ENCODE data around the gene CCDC83. TPM values are rescaled to one million over a fixed set of nuclear protein-coding genes. Genes with fewer than 3 reads are reported as not detected.

The CCDC83 gene
- total RNA-seq (ENCODE audit: unreplicated experiment): not detected
- long read RNA-seq, partial matches to known transcripts: 0 of 1 reads
- long read RNA-seq, other reads (novel, unspliced or antisense): 1 of 1 reads

DNA sequence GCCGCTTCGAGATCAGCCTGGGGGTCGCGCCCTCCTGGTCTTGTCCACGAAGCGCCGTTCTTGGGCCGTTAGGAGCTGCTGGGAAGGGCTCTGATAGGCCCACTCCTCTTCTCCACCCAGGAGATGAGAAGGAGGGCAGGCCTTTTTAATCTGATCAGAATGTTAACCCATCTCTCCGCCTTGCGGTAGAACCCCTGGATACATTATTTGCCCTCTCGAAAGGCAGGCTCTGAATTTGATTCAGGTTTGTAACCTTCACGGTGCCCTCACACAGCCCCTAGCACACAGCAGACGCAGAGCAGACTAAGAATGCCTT is at the start of gene CCDC83:
Gene CCDC83, plus strand, starts transcription at position 43 of the 316 bp plus-strand sequence. CDS start 9,741 bp downstream, outside the sequence.
- TF ChIP-seq, protein P1, sequence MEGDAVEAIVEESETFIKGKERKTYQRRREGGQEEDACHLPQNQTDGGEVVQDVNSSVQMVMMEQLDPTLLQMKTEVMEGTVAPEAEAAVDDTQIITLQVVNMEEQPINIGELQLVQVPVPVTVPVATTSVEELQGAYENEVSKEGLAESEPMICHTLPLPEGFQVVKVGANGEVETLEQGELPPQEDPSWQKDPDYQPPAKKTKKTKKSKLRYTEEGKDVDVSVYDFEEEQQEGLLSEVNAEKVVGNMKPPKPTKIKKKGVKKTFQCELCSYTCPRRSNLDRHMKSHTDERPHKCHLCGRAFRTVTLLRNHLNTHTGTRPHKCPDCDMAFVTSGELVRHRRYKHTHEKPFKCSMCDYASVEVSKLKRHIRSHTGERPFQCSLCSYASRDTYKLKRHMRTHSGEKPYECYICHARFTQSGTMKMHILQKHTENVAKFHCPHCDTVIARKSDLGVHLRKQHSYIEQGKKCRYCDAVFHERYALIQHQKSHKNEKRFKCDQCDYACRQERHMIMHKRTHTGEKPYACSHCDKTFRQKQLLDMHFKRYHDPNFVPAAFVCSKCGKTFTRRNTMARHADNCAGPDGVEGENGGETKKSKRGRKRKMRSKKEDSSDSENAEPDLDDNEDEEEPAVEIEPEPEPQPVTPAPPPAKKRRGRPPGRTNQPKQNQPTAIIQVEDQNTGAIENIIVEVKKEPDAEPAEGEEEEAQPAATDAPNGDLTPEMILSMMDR (IDR thresholded peaks at IDR 0.05; ENCODE audit: unreplicated experiment): no peak
- peaks cover 8% of the 10 kb centered on the region for H3K36me3 Mint-ChIP-seq (ENCODE audit: low read depth, unreplicated experiment)
- no peaks in the 10 kb centered on the region for H3K9me3 Mint-ChIP-seq (ENCODE audit: unreplicated experiment)
- H3K4me3 Mint-ChIP-seq (ENCODE audit: unreplicated experiment): peak within 1 kb of the TSS; percentile 89
- peak within 1 kb of the TSS; percentile 82 for H3K27ac Mint-ChIP-seq (ENCODE audit: unreplicated experiment)
- no peak for DNase-seq (ENCODE audit: low spot score)
- H3K4me1 Mint-ChIP-seq (ENCODE audit: unreplicated experiment): peaks cover 12% of the 10 kb centered on the region
- H3K27me3 Mint-ChIP-seq (ENCODE audit: unreplicated experiment): peaks cover 3% of the 10 kb centered on the region

GRCh38 chr11:85805387-85805786 is 49.8 kb upstream of the CCDC83 start:
- H3K36me3 Mint-ChIP-seq (ENCODE audit: low read depth, unreplicated experiment): no peaks in the 10 kb centered on the region
- TF ChIP-seq, protein P1 (IDR thresholded peaks at IDR 0.05; ENCODE audit: unreplicated experiment): no peak
- H3K4me1 Mint-ChIP-seq (ENCODE audit: unreplicated experiment): peaks cover 4% of the 10 kb centered on the region
- no peak for DNase-seq (ENCODE audit: low spot score)
- no peak overlapping the region for H3K4me3 Mint-ChIP-seq (ENCODE audit: unreplicated experiment)
- peaks cover 8% of the 10 kb centered on the region for H3K27me3 Mint-ChIP-seq (ENCODE audit: unreplicated experiment)
- no peaks in the 10 kb centered on the region for H3K9me3 Mint-ChIP-seq (ENCODE audit: unreplicated experiment)
- H3K27ac Mint-ChIP-seq (ENCODE audit: unreplicated experiment): no peak overlapping the region

- no peak overlapping the region for H3K27ac Mint-ChIP-seq (ENCODE audit: unreplicated experiment)
- peaks cover 7% of the 10 kb centered on the region for H3K4me1 Mint-ChIP-seq (ENCODE audit: unreplicated experiment)
- DNase-seq (ENCODE audit: low spot score): no peak
- H3K27me3 Mint-ChIP-seq (ENCODE audit: unreplicated experiment): peaks cover 9% of the 10 kb centered on the region
- H3K9me3 Mint-ChIP-seq (ENCODE audit: unreplicated experiment): no peaks in the 10 kb centered on the region
- TF ChIP-seq, protein P1 (IDR thresholded peaks at IDR 0.05; ENCODE audit: unreplicated experiment): no peak
- no peak overlapping the region for H3K4me3 Mint-ChIP-seq (ENCODE audit: unreplicated experiment)
- H3K36me3 Mint-ChIP-seq (ENCODE audit: low read depth, unreplicated experiment): no peaks in the 10 kb centered on the region
These were observed 49.2 kb upstream of the CCDC83 start for GRCh38 chr11:85806016-85806415.

DNA sequence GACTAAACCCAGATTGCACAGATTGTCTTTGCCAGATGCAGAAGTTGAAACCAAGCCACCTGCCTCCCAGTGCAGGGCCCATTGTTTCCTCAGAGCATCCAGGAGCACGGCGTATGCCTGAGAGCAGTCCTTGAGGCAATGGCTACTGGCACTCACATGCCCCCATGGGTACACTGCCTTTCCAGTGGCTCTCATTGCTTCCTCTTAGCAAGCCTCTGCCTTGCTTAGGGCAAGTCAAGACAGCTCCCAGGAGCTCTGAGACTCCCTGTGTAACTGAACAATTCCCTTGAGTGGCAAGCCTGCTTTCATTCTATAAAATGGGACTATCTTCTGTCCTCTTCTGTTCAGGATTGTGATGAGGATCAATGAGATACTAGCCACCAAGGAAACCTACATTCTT is 48.3 kb upstream of the CCDC83 start:
- DNase-seq (ENCODE audit: low spot score): no peak
- peaks cover 12% of the 10 kb centered on the region for H3K27me3 Mint-ChIP-seq (ENCODE audit: unreplicated experiment)
- H3K9me3 Mint-ChIP-seq (ENCODE audit: unreplicated experiment): no peaks in the 10 kb centered on the region
- TF ChIP-seq, protein P1 (IDR thresholded peaks at IDR 0.05; ENCODE audit: unreplicated experiment): no peak
- no peak overlapping the region for H3K4me3 Mint-ChIP-seq (ENCODE audit: unreplicated experiment)
- peaks cover 10% of the 10 kb centered on the region for H3K4me1 Mint-ChIP-seq (ENCODE audit: unreplicated experiment)
- no peaks in the 10 kb centered on the region for H3K36me3 Mint-ChIP-seq (ENCODE audit: low read depth, unreplicated experiment)
- no peak overlapping the region for H3K27ac Mint-ChIP-seq (ENCODE audit: unreplicated experiment)

DNA sequence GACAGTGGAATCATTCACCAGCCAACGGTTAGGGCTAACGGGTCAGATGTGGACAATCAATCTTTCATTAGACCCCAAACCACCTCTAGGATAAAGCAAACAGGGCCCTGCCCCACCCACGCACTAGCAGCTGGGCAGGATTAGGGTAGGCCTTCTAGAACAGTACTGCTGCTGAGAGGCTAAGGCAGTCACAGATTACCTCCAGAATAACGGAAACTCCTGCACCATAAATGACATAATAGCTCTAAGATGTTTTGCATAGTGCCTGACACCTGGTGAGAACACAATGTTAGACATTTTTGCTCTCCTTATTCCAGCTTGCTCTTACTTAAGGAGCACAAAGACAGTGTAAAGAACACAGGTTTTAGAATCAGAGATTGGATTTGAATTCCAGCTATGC is 46.0 kb upstream of the CCDC83 start:
- no peaks in the 10 kb centered on the region for H3K9me3 Mint-ChIP-seq (ENCODE audit: unreplicated experiment)
- no peak for DNase-seq (ENCODE audit: low spot score)
- peaks cover 13% of the 10 kb centered on the region for H3K4me1 Mint-ChIP-seq (ENCODE audit: unreplicated experiment)
- no peak overlapping the region for H3K4me3 Mint-ChIP-seq (ENCODE audit: unreplicated experiment)
- H3K27ac Mint-ChIP-seq (ENCODE audit: unreplicated experiment): no peak overlapping the region
- TF ChIP-seq, protein P1 (IDR thresholded peaks at IDR 0.05; ENCODE audit: unreplicated experiment): no peak
- H3K27me3 Mint-ChIP-seq (ENCODE audit: unreplicated experiment): peaks cover 10% of the 10 kb centered on the region
- no peaks in the 10 kb centered on the region for H3K36me3 Mint-ChIP-seq (ENCODE audit: low read depth, unreplicated experiment)

Data from endothelial cell (in vitro differentiated cells).